AG09319 (cell line): ENCODE results near the gene GPATCH8.

ENCODE experiments used
- DNase-seq: peaks from one replicate; pipeline ENCODE4 v3.0.0-alpha.2; 2010; ENCODE audit warnings: low read depth; ENCODE audit errors: extremely low read depth
- TF ChIP-seq, protein P1 (sequence below): IDR thresholded peaks from 2 replicates; pipeline ENCODE4 v1.5.1; 2011; ENCODE audit warnings: low read depth, mild to moderate bottlenecking, inconsistent platforms, low read length, moderate library complexity

The GPATCH8 gene

DNA sequence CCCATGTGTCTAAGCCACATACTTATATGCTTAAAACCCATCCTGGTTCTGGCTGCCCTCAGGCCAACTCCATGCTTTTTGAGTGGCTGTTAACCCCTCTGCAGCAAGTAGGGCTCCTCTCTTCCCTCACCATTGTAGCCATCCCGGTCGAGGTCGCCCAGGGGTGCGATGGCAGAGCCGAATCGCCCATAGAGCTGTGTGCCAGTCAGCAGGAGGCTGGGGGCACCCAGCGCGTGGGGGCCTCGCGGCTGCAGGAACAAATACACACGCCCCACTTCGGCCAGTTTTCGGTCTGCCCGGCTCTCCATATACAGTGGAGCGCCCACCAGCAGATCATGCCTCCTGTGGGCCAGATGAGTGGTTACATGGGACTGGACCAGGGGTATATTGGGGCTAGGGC is 119.8 kb downstream of the GPATCH8 start:
- TF ChIP-seq, protein P1, sequence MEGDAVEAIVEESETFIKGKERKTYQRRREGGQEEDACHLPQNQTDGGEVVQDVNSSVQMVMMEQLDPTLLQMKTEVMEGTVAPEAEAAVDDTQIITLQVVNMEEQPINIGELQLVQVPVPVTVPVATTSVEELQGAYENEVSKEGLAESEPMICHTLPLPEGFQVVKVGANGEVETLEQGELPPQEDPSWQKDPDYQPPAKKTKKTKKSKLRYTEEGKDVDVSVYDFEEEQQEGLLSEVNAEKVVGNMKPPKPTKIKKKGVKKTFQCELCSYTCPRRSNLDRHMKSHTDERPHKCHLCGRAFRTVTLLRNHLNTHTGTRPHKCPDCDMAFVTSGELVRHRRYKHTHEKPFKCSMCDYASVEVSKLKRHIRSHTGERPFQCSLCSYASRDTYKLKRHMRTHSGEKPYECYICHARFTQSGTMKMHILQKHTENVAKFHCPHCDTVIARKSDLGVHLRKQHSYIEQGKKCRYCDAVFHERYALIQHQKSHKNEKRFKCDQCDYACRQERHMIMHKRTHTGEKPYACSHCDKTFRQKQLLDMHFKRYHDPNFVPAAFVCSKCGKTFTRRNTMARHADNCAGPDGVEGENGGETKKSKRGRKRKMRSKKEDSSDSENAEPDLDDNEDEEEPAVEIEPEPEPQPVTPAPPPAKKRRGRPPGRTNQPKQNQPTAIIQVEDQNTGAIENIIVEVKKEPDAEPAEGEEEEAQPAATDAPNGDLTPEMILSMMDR = no peak
- no peak for DNase-seq

DNA sequence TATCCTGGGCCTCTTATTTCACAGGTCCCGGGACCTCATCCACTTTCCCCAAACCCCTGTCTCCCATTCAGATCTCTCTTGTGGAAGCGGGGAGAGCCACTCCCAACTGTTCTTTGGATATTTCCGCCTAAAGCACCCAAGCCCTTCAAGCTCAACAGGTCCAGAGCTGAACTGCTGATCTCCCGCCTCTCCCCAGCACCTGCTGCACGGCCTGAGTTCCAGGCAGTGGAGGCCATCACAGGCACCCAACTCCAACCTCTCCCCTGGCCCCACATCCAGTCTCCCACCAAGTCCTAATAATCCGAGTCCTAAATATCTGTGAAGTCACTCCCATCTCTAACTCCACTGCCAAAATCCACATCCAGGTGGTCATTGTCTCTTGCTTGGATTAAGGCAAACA is 120.3 kb downstream of the GPATCH8 start:
- no peak for DNase-seq
- TF ChIP-seq, protein P1 = no peak

DNA sequence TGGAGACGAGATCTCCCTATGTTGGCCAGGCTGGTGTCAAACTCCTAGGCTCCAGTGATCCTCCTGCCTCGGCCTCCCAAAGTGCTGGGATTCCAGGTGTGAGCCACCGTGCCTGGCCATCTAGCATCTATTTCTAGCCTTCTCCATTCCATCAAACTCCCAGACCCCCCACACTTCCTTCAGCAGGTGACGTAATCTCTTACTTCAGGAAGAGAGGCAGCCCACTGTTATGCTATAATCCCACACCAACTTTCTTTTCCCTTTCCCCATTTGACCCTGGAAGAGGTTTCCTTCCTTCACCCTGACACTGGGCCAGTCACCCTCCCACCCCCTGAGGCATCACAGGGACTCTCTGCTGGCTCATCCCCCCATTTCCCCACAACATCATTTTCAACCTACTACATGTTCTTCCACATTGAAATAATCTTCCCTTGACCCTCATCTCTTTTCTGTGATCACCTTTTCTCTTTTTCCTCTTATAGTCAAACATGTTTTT is 121.3 kb downstream of the GPATCH8 start:
- TF ChIP-seq, protein P1 = no peak
- DNase-seq = no peak

DNA sequence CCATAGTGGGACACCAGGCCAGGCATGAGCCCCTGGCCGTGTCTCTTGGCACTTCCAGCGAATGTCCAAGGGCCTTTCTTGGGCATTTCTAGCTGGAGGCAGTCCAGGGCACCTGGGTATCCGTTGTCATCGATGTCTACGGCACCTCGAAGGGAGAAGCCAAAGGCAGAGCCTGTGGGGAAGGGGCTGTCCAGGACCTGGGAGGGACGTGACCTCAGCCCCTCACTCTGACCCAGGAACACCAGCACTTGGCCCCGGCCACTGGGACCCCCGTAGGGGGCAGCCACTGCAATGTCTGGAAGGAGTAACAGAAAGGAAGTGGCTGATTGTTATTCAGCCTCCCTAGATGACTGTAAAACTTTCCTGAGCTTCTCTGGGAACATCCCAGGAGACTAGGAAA is 122.4 kb downstream of the GPATCH8 start:
- no peak for DNase-seq

DNA sequence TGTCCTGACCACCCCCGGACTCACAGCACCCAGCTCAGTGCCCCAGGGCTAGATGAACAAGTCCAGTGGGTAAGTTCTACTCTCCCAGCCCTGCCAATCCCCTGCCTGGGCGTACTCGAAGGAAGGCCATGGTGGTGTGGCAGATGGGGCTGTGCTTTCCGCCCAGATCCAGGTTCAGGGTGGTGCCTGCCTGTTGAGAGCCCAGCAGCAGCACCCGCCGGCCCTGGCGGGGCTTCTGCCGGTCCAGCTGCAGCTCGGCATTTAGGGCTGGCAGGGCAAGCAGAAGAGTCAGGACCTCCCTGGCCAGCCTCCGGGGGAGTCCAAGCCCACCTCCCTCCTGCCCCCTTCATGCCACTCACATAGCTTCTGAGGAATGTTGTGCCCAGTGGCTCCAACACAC is 123.3 kb downstream of the GPATCH8 start:
- TF ChIP-seq, protein P1 = no peak
- DNase-seq = no peak

More for the DNA sequence above, 122.4 kb downstream of the GPATCH8 start:
- TF ChIP-seq, protein P1 = no peak

DNA sequence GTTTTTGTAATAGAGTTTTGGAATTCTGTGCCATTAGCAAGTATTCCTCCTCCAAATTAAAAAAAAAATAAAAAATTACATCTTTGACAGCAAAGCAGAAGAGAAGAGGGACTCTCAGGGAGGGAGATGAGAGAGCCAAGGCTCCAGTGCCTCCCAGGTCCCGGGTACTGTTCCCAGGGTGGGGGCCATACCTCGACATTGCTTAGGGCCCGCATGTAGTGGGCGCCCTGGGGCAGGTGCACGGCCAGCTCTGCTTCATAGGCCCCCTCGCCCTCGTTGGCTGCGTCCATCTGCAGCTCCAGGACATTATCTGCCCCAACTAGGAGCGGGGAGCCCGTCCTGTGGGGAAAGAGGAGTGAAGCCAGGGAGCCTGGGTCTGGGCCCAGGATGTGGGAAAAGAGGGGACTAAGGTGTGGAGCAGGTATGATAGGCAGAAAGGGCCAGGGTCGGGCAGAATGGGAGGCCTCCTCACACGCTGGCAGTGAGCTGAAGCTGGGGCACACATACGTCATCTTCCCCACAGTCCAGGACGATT is 125.0 kb downstream of the GPATCH8 start:
- TF ChIP-seq, protein P1 = no peak
- DNase-seq = no peak

DNA sequence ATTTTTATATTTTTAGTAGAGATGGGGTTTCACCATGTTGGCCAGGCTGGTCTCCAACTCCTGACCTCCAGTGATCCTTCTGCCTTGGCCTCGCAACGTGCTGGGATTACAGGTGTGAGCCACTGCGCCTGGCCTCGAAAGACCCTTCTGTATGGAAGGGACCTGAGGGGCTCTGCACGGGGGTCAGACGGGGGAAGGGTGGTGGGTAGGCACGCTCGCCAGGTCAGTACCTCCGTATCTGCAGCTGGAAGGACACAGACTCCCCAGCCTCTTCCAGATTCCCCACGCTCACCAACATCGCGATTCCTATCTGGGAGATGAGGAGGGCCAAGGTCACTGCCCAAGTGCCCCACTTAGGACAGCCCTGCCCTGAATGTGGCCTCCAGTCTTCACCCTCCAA is 126.4 kb downstream of the GPATCH8 start:
- TF ChIP-seq, protein P1 = no peak
- DNase-seq = no peak
